ENCODE measurements around the gene SEMA6B. TPM values are rescaled to one million over a fixed set of nuclear protein-coding genes. Genes with fewer than 3 reads are reported as not detected.

SEMA6B gene
- total RNA-seq, 1 donor from 2014 or later: 15.0 TPM

DNA sequence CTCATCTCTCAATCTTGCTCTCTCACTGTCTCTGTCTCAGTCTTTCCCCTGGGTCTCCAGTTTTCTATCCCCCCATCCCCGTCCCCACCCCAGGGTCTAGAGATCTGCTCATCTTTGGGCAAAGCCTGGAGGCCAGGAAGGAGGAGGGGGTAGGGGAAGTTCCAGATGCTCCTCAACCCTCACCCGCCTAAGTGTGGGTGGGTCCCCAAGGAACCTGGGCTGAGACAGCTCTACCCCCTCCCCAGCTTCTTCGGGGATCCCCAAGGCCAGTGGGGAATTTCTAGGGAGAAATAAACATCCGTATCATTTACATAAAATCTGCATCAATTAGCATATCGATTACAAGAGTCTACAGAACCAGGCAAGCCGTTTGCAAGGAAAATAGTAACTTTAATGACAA is 31.8 kb upstream of the SEMA6B start:
- DNase-seq (no peak), ATAC-seq (ENCODE audit: poor library complexity) (no peak)
- intact Hi-C loops (cut with DNase I): no loop called here

DNA sequence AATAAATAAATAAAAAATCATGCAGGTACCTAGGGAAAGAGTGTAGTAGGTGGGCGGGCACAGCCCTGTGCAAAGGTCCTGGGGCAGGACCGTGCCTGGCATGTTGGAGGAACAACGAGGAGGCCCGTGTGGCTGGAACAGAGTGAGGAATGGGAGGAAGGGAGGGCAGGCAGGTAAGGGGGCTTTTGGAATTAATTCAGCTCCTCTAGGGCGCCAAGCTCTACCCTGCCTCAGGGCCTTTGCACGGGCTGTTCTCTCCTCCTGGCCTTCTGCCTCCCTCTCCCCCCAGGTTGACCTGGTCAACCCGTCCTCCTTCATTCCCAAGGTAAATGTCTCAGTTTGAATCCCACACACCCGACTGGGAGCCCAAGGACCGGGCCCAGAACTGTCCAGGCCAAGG is 31.1 kb upstream of the SEMA6B start:
- DNase-seq (no peak), ATAC-seq (ENCODE audit: poor library complexity) (no peak)
- intact Hi-C loops (cut with DNase I): no loop called here

DNA sequence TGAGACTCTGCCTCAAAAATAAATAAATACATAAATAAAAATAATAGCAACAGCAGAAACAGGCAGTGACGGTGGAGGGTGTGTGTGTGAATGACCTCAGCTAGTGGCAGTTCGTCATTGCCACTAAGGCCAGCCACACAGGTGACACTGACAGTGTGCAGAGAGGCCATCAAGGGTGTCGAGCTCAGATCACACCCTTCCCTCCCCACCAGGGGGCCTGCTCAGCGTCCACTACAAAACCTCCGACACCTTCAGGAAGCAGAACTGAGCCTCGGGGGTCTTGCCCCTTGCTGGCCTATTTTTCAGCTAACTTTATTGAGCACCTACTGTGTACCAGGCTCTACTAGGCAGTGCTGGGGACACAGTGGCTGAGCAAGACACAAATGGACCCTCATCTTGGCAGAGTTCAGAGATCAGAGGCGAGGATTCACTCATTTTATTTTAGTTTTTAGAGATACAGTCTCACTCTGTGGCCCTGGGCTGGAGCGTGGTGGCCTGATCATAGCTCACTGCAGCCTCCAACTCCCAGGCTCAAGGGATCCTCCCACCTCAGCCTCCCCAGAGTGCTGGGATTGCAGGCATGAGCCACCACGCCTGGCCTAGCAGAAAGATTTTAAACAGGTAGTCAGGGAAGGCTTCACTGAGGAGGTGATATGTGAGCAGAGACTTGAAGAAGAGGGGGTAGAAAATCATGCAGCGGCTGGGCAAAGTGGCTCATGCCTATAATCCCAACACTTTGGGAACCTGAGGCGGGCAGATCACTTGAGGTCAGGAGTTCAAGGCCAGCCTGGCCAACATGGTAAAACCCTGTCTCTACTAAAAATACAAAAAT is 30.3 kb upstream of the SEMA6B start:
- DNase-seq: peak; percentile 64
- peak; percentile 93 for ATAC-seq (ENCODE audit: poor library complexity)
- intact Hi-C loops (cut with DNase I): no loop called here

DNA sequence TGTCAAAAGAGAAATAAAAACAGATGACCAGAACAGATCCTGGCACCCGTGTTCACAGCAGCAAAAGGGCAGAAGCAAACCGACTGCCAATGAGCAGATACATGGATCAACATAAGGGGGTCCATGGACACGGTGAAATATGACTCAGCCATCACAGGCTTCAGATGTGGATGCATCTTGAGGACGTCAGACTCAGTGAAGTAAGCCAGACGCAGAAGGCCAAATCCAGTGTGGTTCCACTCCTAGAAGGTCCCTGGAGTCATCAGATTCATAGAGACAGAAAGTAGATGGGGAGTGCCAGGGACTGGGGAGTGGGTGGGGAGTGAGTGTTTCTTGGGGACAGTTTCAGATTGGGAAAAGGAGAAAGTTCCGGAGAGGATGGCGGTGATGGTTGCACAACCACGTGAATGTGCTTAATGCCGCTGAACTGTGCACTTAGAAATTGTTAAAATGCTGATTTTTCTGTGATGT is 28.8 kb upstream of the SEMA6B start:
- ATAC-seq (ENCODE audit: poor library complexity) (no peak), DNase-seq (no peak)
- intact Hi-C loops (cut with DNase I): no loop called here

DNA sequence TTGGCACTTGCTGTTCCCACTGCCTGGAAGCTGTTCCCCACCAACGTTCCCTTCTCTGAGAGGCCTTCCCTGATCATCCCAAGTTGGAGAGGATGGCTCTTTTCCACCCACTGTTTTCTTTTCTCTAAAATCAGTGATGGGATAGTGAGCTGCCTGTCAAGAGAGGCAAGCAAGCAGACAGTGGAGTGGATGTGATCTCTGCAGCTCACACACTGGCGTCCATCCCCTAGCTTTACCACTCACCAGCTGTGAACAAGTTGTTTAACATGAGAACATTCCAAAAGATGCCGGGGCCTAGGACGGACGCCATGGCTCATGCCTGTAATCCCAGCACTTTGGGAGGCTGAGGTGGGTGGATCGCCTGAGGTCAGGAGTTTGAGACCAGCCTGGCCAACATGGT is 28.0 kb upstream of the SEMA6B start:
- DNase-seq: no peak
- intact Hi-C loops (cut with DNase I): no loop called here
- no peak for ATAC-seq (ENCODE audit: poor library complexity)

DNA sequence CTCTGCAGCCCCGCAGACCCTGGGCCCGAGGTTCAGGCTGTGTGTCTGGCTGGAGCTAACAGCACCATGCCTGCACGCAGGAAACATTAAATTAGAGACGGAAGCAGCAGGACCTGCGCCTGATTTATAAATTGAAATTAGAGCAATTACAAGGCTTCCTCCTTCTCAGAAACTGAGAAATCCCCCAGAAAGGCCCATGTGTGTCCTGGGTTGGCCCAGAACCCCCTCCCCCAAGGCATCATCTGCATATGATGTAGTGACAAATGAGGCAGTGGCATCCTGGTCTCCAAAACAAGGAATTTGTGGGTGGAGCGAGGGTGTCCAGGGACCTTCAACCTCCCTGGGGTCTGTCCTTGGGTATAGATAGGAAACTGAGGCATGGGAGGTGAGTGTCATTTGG is 27.2 kb upstream of the SEMA6B start:
- DNase-seq: no peak
- intact Hi-C loops (cut with DNase I): no loop called here
- ATAC-seq (ENCODE audit: poor library complexity): no peak

DNA sequence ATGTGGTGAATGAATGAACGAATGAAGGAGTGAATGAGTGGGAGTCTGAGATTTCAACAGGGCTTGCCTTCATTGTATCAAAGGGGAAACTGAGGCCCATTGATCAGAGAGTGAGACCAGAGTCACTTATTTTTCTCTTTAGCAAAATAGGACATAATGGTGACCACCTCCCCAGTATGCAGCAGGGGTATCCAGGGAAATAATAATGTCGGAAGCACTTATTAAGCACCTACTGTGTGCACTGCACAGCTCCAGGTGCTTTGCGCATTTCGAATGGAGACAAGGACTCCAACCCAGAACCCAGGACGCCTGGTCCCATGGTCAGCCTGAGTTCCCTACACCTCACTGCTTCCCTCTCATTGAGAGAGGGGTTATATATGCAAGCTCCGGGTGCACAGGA is 26.8 kb upstream of the SEMA6B start:
- DNase-seq (no peak), ATAC-seq (ENCODE audit: poor library complexity) (no peak)
- intact Hi-C loops (cut with DNase I): no loop called here

DNA sequence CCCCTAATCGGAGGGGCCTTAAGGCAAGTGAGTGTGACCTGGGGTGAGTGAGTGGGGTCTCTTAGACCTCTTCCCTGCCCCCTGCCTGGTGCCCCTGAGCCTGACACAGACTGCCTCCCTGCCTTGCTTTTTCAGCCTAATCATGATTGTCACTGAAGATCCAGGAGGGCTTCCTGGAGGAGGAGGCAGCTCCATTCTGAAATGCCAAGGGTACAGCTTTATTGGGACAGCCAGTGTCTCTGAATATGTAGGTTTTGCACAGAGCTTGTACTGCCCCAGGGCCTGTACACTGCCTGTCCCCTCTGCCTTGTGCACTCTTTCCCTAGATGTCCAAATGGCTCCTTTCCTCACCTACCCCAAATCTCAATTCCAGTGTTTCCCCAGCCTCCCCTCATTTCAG is 26.1 kb upstream of the SEMA6B start:
- DNase-seq (no peak), ATAC-seq (ENCODE audit: poor library complexity) (no peak)
- intact Hi-C loops (cut with DNase I): no loop called here

DNA sequence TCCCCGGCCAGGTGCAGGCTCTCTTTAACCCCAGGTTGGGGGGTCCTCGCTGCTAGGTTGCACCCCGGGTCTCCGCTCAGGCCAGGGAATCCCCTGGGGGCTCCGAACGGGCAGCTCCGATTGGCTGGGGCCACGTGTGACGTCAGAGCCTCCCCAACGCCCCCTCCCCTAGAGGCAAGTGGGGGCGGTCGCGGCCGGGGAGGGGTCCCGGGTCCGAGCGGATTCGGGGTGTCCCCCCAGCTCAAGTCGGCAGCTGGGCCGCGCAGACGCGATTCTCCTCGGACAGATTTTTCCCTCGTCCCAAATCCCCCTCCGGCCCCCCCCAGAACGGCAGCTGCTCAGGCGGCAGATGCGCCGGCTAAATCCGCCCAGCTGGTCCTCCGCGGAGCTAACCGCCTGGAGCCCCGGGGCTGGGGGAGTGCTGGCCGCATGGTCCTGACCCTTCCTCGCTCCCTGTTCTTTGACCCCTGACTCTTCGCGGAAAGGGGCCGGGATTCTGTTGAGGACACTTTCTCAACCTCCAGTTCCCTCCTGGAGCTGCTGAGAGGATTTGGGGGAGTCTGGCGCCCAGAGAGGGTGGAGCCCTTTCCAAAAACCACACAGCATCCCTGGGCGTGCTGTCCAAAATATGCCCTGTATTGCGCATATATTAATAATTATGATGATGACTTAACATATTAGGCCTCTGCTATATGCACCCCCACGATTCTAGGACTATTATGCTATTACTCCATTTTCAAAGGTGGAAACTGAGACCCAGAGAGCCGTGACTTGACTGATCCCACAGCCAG is 25.4 kb upstream of the SEMA6B start:
- DNase-seq: no peak
- ATAC-seq (ENCODE audit: poor library complexity): no peak

DNA sequence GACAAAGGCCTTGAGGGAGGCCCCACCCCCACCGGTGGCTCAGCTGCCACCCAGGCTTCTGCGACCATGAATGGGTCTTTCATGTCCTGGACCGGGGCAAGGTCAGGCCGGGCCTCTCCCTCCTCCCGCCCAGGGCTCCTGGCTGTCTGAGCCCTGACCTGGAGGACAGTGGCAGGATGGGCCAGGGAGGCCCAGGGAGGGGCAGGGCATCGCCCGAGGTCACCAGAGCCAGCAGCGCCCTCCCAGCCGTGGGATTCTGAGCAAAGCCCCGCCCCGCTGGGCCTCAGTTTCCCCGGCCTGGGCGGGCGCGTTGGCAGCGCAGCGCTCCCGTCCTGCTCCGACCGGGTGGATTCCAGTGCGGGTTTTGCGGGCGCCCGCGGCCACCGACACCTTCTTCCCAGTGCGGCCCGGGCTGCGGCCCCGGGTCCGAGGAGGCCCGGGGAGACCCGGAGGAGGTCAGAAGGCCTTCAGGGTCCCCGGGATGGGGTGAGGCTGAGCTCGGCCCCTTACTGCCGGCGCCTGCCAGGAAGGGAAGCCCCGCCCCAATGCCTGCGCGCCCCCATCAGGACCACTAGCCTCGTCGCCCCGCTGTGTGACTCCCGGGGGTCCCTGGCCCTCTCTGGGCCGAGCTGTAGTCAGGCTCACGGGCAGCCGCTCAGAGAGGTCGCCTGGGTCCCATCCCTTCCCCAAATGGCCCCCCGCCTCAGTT is 24.6 kb upstream of the SEMA6B start:
- intact Hi-C loops (cut with DNase I): no loop called here
- no peak for DNase-seq
- peak; percentile 64 for ATAC-seq (ENCODE audit: poor library complexity)

More for the DNA sequence above, 25.4 kb upstream of the SEMA6B start:
- intact Hi-C loops (cut with DNase I): no loop called here

DNA sequence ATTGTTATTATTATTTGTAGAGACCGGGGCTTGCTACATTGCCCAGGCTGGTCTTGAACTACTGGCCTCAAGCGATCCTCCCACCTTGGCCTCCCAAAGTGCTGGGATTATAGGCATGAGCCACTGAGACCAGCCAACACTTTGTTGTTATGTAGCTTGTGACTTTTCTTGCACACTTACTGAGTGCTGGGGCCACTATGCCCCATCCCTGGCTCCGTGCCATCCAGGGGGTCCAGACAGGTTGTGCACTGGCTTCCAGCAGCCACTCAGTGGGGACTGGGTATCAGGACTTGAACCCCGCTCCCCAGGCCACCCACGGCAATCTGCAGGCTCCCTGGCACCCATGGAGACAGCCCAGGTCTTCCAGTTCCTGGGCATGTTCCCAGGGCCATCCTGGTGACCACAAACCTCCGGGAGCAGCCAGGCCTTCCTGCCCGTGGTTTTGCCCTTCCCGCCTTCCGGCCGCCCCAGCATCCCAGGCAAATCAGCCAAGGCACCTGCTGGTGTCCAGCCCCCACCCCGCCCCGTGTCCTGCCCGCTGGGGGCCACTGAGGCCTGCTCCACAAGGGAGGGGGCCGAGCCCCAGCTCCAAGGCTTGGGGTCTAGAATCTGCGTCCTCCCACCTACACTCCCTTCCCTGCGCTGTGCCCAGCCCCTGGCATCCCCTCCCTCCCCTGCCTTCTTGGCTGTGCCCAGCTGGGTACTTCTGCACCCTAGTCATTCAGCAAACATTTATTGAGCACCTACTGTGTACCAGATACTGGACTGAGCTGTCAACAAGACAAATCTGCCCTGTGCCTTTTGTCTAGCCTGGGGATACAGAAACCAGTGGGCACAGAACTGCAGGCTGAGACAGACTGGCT is 23.7 kb upstream of the SEMA6B start:
- intact Hi-C loops (cut with DNase I): no loop called here
- DNase-seq (no peak), ATAC-seq (ENCODE audit: poor library complexity) (no peak)

DNA sequence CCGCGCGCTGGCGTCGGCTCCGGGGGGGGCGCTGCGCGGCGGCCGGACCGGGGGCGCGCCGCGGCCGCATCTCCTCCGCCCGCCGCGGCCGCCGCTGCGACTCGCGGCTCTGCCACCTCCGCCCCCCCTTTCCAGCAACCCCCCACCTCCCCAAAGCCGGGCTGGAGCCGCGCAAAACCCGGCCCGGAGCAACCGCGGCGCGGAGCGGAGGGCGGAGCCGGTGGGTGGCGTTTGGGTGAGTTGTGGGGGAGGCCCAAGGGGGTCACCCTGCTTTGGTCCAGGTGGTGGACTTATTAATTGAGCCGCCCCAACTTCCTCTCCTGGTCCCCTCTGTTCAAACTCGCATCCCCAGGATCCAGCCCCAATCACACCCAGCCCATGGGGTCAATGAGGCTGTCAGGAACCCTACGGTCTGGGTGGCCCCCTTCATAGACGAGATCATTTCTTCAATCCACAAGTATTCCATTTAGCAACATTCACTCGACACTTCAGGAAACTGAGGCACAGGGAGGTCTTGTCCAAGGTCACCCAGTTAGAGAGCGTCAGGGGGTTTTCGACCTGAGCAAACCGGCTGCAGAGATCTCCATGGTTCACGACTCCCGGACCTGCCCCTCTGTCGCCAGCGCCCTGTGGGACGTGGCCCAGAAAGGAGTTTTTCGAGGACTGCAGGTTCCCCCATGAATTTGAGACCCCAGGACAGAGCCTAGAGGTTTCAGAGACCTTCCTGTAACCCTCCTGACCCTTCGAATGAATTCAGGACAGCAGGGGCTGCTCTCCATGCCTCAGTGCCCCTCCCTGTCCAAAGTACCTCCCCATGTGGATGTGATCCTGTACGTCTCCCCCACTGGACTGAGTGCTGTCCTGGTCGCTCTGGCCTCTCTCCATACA is 22.4 kb upstream of the SEMA6B start:
- intact Hi-C loops (cut with DNase I): no loop called here
- ATAC-seq (ENCODE audit: poor library complexity) (no peak), DNase-seq (no peak)

DNA sequence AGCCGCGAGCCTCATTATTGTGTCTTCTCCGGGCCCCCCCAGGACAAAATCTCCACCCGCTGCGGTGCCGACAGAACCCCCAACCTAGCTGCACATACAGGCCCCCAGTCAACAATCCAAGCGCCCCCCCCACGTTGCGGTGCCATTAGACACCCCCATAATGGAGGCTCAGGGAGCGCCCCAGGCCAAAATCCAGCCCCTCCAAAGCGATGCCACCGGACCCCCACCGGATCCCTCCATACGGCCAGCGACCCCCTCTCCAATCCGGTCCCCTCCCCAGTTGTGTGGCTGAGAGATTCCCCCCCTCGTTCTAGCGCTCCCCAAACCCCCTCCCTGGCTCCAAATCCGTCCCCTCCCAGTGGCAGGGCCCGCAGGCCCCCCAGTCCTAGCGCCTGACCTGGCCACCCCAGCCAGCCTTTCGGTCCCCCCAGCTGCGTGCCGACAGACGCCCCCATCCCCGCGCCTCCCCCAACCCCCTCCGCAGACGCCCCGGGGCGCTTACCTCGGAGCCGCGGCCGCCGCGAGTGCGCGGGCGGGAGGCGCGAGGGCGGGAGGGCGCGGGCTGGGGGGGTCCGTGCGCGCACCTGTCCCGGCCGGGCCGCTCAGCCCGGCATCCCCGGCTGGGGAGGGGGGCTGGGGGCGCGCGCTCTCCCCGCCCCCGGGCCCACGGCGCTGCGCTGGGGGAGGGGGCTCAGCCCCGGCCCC is 21.6 kb upstream of the SEMA6B start:
- DNase-seq: no peak

DNA sequence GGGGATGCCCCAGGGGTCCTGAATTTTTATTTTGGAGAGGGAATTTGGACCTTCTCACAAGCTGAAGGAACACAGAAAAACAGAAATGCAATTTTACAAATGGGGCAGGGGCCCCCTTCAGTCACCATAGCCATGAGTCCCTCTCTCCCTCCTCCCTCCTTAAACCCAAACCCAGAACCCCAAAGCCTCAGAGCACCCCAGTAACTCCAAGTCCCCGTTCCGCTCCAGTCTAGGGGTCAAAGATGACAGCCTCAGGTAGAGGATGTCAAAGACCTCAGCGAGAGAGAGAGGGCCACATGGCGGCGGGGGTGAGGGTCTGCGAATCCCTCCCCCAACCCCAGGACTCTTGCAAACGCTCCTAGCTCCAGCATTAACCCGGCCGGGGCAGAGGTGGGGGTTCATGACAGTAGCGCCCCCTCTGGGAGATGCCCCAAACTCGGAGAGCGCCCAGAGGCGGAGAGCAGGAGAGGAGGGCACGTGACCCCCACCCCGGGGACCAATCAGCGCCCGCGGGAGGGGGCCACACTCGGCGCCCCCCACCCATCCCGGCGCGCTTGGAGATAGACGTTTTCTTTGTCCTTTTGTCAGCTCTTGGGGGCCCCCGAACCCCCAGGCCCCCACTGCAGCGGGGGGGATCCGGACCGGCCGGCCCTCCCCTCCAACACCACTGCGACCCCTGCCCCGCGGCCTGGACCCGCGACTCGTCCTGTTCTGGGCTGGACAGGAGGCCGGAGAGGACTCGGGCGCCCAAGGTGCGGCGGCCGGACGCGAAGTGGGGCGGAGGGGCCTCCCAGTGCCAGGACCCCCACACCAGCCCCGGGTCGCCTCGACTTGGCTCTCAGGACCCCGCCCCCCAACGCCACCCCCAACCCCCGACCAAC is 20.8 kb upstream of the SEMA6B start:
- intact Hi-C loops (cut with DNase I): no loop called here
- ATAC-seq (ENCODE audit: poor library complexity) (no peak), DNase-seq (no peak)

More for the DNA sequence above, 21.6 kb upstream of the SEMA6B start:
- intact Hi-C loops (cut with DNase I): no loop called here
- ATAC-seq (ENCODE audit: poor library complexity): no peak

DNA sequence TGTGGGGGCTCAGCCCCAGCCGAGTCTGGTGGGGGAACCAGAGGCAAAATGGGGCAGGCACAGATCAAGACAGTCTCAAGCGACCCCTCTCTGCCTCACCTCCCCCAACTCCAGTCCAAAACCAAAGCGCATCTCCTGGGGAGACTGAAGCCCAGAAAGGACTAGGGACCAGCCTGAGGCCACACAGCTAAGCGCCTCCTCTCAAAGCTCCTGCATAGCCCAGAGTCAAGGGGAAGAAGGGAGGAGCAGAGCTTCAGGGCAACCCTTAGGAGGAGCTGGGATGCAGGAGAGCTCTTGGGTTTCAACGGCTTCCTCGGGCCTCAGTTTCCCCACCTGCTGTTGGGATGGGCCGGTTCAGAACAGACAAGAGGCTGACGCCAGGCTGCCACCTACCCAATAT is 19.9 kb upstream of the SEMA6B start:
- intact Hi-C loops (cut with DNase I): loop anchor here (5.0 kb wide), 1 partner anchor 53 kb away; no protein-coding TSS in a partner anchor

More for the DNA sequence above, 19.9 kb upstream of the SEMA6B start:
- DNase-seq: no peak
- ATAC-seq (ENCODE audit: poor library complexity): no peak
